Natural killer cell (primary cell): ENCODE results near the gene NUFIP2. TPM values are rescaled to one million over a fixed set of nuclear protein-coding genes. Genes with fewer than 3 reads are reported as not detected.

ENCODE experiments used
- ATAC-seq, 3 donors: fragments of 150-1000 bp in 2 of 3; fragments of 200-7000 bp in 1 of 3; cut with Tn5 transposase; 1 replicate in 1 of 3; 2 replicates in 2 of 3; pipeline ENCODE4 v1.10.0; 2021; ENCODE audit warnings: mild to moderate bottlenecking in 2 of 3, moderate library complexity in 2 of 3
- DNase-seq, 2 donors: peaks; one replicate each; pipeline versions ENCODE4 v3.0.0 to v3.0.0-alpha.2; 2013 to 2021; ENCODE audit warnings: mixed read lengths in 1 of 2
- H3K27ac ChIP-seq: one replicate; pipeline ENCODE4 v1.5.1; 2013; ENCODE audit warnings: mild to moderate bottlenecking, low read length
- H3K27me3 ChIP-seq: one replicate; pipeline ENCODE4 v1.6.1; 2013; ENCODE audit warnings: low read length; ENCODE audit not compliant: control insufficient read depth, insufficient read depth
- H3K36me3 ChIP-seq: one replicate; pipeline ENCODE4 v1.6.1; 2013; ENCODE audit warnings: low read length; ENCODE audit not compliant: control insufficient read depth, insufficient read depth
- H3K4me1 ChIP-seq: one replicate; pipeline ENCODE4 v1.6.1; 2013; ENCODE audit warnings: low read length; ENCODE audit not compliant: control insufficient read depth, insufficient read depth
- H3K4me3 ChIP-seq: one replicate; pipeline ENCODE4 v1.5.1; 2013; ENCODE audit warnings: low read length
- H3K9me3 ChIP-seq: one replicate; pipeline ENCODE4 v1.6.1; 2013; ENCODE audit warnings: low read length; ENCODE audit not compliant: control insufficient read depth, insufficient read depth
- H3K27ac Mint-ChIP-seq, 2 donors: one replicate each; pipeline ENCODE4 v1.8.0; 2022; ENCODE audit warnings: mild to moderate bottlenecking in 2 of 2, mixed read lengths in 2 of 2, moderate library complexity in 1 of 2
- H3K27me3 Mint-ChIP-seq, 2 donors: one replicate each; pipeline ENCODE4 v1.8.0; 2022; ENCODE audit warnings: low read depth in 2 of 2, mixed read lengths in 2 of 2
- H3K36me3 Mint-ChIP-seq: one replicate; pipeline ENCODE4 v1.8.0; 2022; ENCODE audit warnings: mixed read lengths
- H3K4me1 Mint-ChIP-seq, 2 donors: one replicate each; pipeline ENCODE4 v1.8.0; 2022; ENCODE audit warnings: mixed read lengths in 2 of 2
- H3K4me3 Mint-ChIP-seq: one replicate; pipeline ENCODE4 v1.8.0; 2022; ENCODE audit warnings: mild to moderate bottlenecking, moderate library complexity, mixed read lengths
- H3K9me3 Mint-ChIP-seq, 2 donors: one replicate each; pipeline ENCODE4 v1.8.0; 2022; ENCODE audit warnings: mixed read lengths in 2 of 2
- CTCF ChIP-seq: fragments of 200-600 bp; IDR thresholded peaks from one replicate; pipeline ENCODE4 v1.8.0; 2022; ENCODE audit warnings: antibody characterized with exemption
- WGBS: methylation state at CpG from one replicate; pipeline ENCODE4 v1.1.7; 2013; ENCODE audit warnings: missing lambda C conversion rate; ENCODE audit not compliant: insufficient coverage; 5-methylcytosine and 5-hydroxymethylcytosine counted together
- intact Hi-C: fragments of 100-400 bp; cut with micrococcal nuclease; formaldehyde crosslinking; loops from one replicate; pipeline ENCODE4 v1.14.2; 2022
- total RNA-seq, 4 donors: library from RNA; stranded (reverse); fragments of 120-200 nt in 1 of 4; gene quantifications; one replicate each; pipeline versions ENCODE4 v1.2.3 to v1.2.4, GENCODE V29; 2013 to 2022

NUFIP2 gene
- total RNA-seq, 3 donors from 2014 or later (not counting 1 experiment from before 2014, with no cell fraction given), result 79.2 to 112 (median 95.0) TPM

DNA sequence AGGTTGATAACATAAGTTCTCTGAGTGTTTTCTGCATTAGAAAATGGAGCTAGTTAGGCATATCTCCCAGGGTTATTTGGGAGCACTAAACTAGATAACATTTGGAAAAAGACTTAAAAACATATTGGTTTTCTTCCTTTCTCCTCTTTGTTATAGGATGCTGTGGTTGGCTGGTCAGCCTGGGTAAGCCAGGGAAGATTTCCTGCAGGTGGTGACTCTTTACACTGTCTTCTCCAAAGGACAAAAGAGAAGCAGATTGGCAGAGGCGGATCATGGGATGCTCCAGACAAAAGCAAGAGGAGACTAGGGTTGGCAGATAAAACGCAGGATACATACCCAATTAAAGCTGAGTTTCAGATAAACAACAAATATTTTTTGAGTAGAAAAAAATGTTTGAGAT, 53.5 kb downstream of the NUFIP2 start:
- H3K27me3 Mint-ChIP-seq, result no peaks in the 10 kb centered on the region
- Histone ChIP-seq H3K9me3 (no peaks in the 10 kb centered on the region), H3K27ac (no peak overlapping the region), H3K4me1 (peaks cover 6% of the 10 kb centered on the region), H3K36me3 (no peaks in the 10 kb centered on the region), H3K4me3 (no peak overlapping the region), H3K27me3 (no peaks in the 10 kb centered on the region)
- WGBS, result 90% methylated on average over 1 of the region's 2 CpGs
- no peak overlapping the region for H3K4me3 Mint-ChIP-seq
- no peak for TF ChIP-seq CTCF
- H3K9me3 Mint-ChIP-seq, result no peaks in the 10 kb centered on the region
- H3K36me3 Mint-ChIP-seq, result no peaks in the 10 kb centered on the region
- intact Hi-C loops, result no loop called here
- DNase-seq (no peak), ATAC-seq (no peak)
- no peak overlapping the region for H3K27ac Mint-ChIP-seq
- H3K4me1 Mint-ChIP-seq, result no peaks in the 10 kb centered on the region

- DNase-seq, result no peak
- Histone ChIP-seq H3K4me3 (no peak overlapping the region), H3K27me3 (no peaks in the 10 kb centered on the region), H3K9me3 (no peaks in the 10 kb centered on the region), H3K4me1 (peaks cover 6% of the 10 kb centered on the region), H3K27ac (no peak overlapping the region), H3K36me3 (no peaks in the 10 kb centered on the region)
- TF ChIP-seq CTCF, result no peak
- intact Hi-C loops, result no loop called here
- 92% methylated on average over 7 of the region's 8 CpGs for WGBS
- Mint-ChIP-seq H3K27ac (peak overlapping the region in 1 of 2 donors; percentile 36), H3K4me1 (no peaks in the 10 kb centered on the region), H3K27me3 (no peaks in the 10 kb centered on the region), H3K4me3 (no peak overlapping the region), H3K9me3 (no peaks in the 10 kb centered on the region), H3K36me3 (no peaks in the 10 kb centered on the region)
- ATAC-seq, result no peak
Measured at GRCh38 chr17:29238133-29238850, 55.7 kb downstream of the NUFIP2 start.

DNA sequence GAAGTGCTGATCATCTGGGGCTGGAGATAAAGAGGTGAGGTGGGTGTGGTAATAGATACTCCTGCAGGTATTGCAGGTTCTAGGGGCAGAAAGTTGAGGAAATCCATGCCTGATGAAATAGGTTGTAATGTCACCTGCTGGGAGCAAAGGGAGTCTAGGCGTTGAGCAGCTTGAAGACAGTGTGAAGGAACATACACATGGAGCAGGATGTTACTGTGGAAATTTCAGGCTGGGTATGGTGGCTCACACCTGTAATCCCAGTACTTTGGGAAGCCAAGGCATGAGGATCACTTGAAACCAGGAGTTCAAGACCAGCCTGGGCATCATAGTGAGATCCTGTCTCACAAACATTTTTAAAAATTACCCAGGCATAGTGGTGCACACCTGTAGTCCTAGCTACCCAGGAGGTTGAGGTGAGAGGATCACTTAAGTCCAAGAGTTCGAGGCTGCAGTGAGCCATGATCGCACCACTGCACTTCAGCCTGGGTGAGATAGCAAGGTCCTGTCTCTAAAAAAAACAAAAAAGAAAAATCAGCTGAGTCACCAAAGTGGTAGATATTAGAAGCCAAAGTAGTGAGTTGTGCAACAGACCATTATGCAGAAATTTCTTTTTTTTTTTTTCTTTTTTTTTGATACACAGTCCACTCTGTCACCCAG, 56.3 kb downstream of the NUFIP2 start:
- ATAC-seq, result peak in 1 of 3 donors; percentile 10
- Histone ChIP-seq H3K4me1 (peaks cover 6% of the 10 kb centered on the region), H3K4me3 (no peak overlapping the region), H3K27ac (no peak overlapping the region), H3K36me3 (no peaks in the 10 kb centered on the region), H3K27me3 (no peaks in the 10 kb centered on the region), H3K9me3 (no peaks in the 10 kb centered on the region)
- no peak for DNase-seq
- H3K27me3 Mint-ChIP-seq, result no peaks in the 10 kb centered on the region
- H3K36me3 Mint-ChIP-seq, result no peaks in the 10 kb centered on the region
- H3K27ac Mint-ChIP-seq, result no peak overlapping the region
- H3K4me1 Mint-ChIP-seq, result no peaks in the 10 kb centered on the region
- TF ChIP-seq CTCF, result no peak
- intact Hi-C loops, result no loop called here
- H3K9me3 Mint-ChIP-seq, result no peaks in the 10 kb centered on the region
- 93% methylated on average over 3 of the region's 3 CpGs for WGBS
- no peak overlapping the region for H3K4me3 Mint-ChIP-seq
